ENCODE data around the gene NEU4.

Gene NEU4

GRCh38 chr2:241854342-241855244, 45.6 kb downstream of the NEU4 start:
- no peak for DNase-seq

DNA sequence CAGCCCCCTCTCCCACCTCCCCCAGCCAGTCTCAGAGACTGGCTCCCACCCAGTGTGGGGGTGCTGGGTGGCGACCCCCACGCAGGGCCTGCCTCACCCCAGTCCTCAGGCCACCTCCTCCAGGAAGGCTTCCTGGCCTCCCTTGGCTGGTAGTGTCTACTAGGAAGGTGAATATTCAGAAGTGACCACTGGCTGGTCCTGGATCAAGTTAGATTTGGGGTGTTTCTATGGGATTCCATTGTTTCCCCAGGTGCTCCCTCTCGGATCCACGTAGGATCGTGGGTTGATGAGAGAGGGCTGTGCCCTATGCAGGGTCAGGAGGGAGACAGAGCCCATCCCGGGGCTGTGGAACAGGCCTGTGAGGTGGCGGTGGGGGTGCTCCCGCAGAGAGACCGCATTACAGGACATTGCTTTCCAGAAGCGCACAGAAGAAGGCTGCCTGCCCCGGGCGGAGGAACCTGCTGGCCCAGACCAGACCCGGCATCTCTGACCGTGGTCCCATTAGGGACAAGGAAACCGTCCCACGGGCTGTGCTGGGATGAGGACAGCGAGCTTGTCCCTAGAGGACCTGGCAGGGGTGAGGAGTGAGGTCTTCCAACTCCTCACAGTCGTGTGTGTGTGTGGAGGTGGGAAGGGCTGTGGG, 46.4 kb downstream of the NEU4 start:
- DNase-seq = no peak

GRCh38 chr2:241855888-241856422, 47.0 kb downstream of the NEU4 start:
- DNase-seq = no peak

GRCh38 chr2:241857041-241857541, 48.1 kb downstream of the NEU4 start:
- DNase-seq = no peak

DNA sequence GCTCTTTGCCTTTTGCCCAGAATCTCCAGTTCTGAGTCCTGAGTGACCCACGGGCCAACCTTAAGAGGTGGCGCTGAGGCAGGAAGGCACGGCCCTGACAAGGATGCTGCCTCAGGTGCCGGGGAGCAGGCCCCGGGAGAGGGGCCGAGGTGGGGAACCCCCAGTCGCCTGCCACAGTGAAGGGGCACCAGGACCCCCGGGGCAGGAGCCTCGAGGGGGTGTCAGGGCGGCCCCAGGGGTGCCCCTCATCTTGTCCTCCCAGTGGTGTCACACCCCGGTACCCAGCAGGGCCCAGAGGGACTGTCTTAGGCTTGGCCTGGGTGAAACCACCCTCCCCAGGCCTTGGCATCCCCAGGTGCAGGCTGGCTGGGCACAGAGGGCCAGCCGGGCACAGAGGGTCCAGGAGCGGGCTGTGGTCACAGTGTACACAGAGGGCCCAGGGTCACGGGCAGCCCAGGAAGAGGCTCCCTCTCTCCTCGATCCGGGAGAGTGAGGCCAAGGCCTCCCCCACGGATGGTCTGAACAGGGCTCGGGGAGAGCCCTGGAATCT, 48.7 kb downstream of the NEU4 start:
- no peak for DNase-seq

DNA sequence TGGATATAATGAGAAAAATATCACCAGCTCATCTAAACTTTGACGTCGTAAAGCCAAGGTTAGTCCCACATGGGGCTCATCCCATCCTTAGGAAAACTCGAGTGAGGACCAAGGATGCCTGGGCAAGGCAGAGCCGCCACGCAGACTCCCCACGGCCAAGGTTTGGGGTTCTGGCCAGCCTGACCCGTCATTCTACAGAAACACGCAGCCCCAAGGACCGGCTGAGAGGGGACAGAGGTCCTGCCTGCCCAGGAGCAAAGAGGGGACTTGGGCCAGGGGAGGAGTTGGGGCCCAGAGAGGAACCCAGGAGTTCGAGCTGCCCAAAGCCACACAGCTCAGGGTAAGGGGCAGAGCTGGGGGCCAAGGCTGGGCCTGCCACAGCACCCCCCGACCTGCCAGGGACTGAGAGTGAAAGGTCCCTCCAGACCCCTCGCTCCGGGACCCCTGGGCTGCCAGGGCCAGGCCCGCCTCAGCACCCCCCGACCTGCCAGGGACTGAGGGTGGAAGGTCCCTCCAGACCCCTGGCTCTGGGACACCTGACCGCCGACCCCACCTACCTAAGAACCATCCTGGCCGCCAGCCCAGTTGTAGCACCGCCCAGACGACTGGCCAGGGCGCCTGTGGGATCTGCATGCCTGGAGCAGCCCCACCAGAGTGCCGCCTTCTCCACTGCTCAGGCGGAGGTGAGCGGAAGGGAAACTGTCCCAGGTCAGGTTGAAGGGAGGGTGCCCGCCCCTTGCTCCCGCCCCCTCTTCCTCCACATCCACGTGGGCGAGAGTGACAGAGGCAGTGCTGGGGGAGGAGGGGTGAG, 49.4 kb downstream of the NEU4 start, which contains the start of gene PDCD1:
PDCD1 (minus strand) TSS at position 689 of the 811 bp plus-strand sequence; CDS start at position 633, 56 bp downstream.
- DNase-seq = peak; percentile 62

DNA sequence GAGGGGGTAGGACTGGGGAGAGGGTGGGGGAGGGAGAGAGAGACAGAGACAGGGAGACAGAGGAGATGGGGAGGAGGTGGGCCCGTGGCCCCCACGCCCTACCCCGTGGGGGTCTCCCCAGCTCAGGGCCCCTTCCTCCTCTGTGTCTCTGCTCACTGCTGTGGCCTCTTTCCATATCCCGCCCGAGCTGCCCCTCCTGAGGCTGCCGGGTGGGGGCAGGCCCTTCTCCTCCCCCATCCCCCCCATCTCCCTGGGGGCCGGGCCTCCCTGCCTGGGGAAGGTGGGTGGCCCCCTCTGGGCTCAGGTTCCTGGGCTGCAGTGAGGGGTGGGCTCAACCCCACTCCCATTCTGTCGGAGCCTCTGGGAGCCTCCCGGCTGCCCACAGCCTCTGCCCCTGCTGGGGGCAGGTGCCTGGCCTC, 50.0 kb downstream of the NEU4 start:
- no peak for DNase-seq

GRCh38 chr2:241859436-241860183, 50.6 kb downstream of the NEU4 start:
- no peak for DNase-seq

DNA sequence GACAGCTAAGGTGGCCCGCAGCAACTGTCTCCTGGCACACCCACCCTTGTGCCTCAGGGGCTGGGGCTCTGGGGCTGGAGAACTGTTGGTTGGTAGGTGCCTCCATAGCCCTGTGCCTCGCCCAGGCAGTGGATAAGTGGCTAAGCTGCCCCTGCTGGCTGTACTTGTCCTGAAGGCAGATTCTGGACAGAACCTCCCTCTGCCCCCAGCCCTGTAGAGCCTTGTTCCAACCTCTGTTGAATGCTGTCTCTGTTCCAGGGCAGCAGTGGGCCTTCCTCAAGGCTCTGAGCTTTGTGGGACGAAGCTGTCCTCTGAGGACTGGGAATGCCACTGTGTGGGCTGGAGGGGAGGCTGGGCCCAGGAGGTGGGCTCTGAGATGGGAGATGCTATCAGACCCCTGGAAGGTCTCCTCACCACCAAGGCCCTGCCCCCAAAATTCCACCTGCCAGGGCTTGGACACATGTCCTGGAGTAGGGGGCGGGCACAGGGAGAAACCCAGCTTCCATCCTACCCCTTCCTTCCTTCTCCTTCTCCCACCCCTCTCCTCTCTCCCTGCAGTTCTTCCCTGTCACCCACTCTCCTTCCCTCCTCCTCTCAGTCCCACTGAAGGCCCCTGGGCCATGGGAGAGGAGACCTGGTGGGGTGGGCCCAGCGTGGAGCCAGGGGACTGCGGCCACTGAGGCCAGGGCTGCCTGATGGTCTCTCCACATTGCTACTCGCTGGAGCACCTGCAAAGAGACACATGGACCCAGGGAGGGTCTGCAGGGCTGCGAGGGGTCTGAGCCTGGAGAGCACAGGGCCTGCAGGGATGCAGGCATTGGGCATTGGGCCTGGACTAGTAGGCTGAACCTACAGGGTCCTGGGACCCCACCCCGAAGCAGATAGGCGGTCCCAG, 51.4 kb downstream of the NEU4 start:
- DNase-seq = no peak

GRCh38 chr2:241861264-241861663, 52.3 kb downstream of the NEU4 start:
- no peak for DNase-seq

GRCh38 chr2:241862093-241862492, 53.1 kb downstream of the NEU4 start:
- no peak for DNase-seq

DNA sequence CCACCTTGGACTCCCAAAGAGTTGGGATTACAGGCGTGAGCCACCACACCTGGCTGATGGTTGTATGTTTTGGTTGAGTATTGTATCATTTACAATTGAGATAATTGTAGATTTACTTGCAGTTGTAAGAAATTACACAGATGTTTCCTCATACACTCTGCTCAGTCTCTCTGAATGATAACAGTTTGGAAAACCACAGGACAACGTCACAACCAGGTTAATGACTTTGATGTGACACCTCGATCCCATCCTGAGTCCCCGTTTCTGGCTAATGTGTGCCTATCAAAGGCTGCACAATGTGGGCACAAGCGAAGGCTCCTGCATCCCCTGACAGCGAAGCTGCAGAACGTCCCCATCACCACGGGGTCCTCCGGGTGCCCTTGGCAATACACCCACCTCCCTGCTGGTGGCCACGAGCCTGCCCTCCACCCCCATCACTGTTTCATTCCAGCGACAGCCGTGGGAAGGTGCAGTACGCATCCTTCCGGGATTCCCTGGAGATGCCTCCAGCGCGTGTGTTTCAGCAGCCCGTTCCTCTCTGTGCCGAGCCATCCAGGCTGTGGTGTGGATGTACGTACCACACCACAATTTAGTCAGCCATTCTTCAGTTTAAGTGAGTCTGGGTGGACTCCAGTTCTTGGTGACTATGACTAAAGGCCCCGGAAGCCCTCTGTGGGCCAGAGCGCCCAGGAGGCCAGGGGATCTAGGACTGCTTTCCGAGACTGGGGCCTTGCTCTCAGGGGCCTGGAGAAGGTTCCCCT, 54.0 kb downstream of the NEU4 start:
- no peak for DNase-seq

DNA sequence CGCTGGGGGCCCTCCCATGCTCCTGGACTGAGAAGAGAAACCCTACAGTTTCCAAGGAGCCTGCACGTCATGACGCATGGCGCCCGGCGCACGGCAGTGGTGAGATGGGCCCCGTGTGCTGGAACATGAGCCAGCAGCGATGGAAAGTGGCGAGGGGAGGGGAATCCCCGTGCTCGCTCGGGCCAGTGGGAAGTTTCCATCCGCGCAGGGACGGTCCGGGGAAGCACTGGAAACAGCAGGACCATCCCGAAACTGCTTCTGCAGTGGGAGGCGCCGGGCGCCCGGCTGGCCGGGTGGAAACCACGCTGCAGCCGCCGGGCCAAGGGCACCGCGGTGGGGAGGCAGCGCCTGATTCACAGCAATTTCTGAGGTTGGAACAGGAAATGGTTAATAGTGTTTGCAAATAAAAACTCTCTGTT, 54.6 kb downstream of the NEU4 start:
- DNase-seq = peak; percentile 68

DNA sequence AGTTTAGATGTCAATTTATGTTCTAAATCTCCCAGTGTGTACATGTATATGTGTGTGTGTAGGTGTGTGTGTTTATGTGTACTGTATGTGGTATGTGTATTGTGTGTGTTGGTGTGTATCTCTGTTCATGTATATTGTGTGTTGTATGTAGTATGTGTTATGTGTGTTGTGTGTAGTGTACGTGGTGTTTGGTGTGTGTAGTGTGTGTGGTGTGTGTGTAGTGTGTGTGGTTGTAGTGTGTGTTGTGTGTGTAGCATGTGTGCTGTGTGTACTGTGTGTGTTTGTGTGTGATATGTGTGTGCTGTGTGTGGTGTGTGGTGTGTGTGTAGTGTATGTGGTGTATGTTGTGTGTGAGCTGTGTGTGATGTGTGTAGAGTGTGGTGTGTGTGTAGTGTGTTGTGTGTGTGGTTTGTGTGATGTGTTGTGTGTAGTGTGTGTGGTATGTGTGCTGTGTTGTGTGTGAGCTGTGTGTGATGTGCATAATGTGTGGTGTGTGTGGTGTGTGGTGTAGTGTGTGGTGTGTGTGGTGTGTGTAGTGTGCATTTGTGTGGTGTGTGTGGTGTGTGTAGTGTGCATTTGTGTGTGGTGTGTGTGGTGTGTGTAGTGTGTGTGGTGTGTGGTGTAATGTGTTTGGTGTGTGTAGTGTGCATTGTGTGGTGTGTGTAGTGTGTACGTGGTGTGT, 55.3 kb downstream of the NEU4 start:
- DNase-seq = no peak

- no peak for DNase-seq
These were observed 55.8 kb downstream of the NEU4 start for GRCh38 chr2:241864850-241865213.

- no peak for DNase-seq
These were observed 56.5 kb downstream of the NEU4 start for GRCh38 chr2:241865416-241865956.

GRCh38 chr2:241865957-241866789, 57.2 kb downstream of the NEU4 start:
- DNase-seq = no peak
